T-helper 2 cell treated with Interferon-gamma antibody and Interleukin-4, amounts not matched to agents 100 ng/mL and 5 ng/mL, for 36 hours (primary cell): ENCODE data around the gene ZSCAN16. TPM values are rescaled to one million over a fixed set of nuclear protein-coding genes. Genes with fewer than 3 reads are reported as not detected.

ENCODE experiments used
- intact Hi-C: fragments of 100-400 bp; cut with micrococcal nuclease; formaldehyde crosslinking; loops from one replicate; pipeline ENCODE4 v1.15.1; 2023
- total RNA-seq: library from RNA; stranded (reverse); gene quantifications from 2 replicates; pipeline ENCODE4 v1.2.3, GENCODE V29; 2022

Gene ZSCAN16
- total RNA-seq, 1 donor from 2014 or later, result 5.4 TPM

DNA sequence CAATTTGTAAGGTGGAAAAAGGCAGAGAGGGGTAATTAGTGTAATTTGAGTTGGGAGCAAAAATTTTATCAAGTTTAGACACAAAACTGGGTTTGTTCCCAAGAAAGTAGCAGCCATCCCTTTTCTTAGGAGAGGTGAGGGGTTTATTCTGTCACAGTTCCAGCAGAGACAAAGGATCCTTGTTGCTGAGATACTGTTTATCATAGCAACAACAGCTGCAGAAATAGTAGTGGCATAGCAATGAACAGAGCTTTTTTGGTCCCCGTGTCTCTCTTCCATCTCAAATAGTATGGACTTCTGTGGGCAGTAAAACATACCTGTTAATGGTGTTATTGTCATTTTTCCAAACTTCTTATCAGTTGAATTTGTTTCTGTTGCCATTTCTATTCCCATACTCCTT is 41.2 kb downstream of the ZSCAN16 start:
- intact Hi-C loops, result no loop called here

DNA sequence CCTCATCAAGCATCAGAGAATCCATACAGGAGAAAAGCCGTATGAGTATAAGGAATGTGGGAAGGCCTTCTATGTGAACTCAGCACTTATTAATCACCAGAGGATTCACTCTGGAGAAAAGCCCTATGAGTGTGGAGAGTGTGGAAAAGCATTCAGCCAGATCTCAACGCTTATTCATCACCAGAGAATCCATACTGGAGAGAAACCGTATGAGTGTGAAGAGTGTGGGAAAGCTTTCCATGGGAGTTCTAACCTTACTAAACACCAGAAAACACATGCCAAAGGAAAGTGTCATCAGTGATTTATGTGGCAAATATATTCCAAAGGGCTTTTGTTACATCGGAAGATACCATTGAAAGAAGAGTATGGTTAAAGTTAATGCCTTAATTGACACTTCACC is 42.7 kb downstream of the ZSCAN16 start:
- intact Hi-C loops, result no loop called here

DNA sequence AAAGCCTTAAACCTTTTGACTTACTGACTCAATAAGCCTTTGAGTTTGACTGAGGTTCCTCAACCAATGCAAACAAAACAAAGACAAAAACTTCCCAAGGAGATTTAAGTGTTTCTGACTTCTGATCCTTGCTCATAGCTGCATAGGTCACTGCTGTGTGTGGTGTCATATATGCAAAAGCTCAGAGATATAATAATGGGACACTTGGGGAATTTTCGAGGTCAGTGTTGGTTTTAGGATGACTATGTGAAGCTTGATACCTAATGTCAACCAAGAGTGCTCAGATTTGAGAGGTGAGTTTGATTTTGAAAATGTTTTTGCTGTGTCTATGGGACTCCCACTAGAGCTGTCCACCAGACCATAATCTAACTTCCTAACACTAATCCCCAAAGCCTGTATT is 43.5 kb downstream of the ZSCAN16 start:
- intact Hi-C loops, result no loop called here

DNA sequence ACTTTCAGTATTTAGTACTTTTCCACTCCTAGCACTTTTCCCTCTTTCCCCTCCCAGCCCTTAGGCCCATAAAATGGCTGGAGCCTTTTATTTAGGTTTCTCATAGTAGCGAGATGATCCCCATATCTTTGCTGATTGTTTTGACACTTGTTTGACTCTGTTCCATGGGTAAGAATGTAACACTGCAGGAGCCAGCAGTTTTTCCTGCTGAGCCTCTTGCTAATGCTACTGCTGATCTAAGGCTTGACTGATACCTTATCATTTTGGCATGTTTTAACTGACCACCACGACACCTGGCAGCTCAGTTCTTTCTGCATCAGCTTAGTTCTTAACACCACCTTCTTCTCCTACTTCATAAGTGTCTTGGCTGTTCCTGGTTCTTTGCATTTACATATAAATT is 46.9 kb downstream of the ZSCAN16 start:
- intact Hi-C loops, result no loop called here

DNA sequence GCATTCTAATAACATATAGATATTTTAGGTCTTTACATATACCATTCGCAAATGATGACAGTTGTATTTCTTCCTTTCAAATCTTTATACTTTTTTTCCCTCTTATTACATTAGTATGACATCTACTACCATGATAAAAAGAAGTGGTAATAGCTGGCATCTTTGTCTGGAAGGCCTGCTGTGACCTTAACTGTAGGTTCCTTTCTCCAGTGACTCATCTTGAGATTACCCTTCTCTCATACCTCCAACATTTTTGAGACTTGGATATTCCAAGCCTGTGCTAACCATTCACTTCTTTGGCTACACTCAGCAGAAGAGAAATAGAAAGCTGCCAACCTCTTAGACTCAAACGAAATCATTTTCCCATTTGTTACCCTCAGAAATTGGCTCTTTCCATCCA is 47.6 kb downstream of the ZSCAN16 start:
- intact Hi-C loops, result no loop called here

DNA sequence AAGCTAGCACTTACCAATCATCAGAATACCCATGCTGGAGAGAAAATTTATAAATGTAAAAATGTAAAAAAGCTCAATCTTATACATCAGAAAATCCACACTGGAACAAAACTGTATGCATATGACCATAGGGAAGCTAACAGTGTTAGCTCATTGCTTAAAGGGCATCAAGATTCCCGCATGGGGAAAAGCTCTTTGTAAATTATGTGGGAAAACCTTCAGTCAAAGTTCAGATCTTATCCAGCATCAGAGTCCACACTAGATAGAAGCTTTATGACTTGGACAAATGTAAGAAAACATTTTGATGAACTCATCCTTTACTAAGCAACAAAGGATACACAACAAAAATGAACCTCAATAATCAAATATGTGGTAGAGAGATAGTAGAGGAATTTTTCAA is 52.0 kb downstream of the ZSCAN16 start:
- intact Hi-C loops, result no loop called here

Other genes with a start within 250 kb of the ZSCAN16 start
- gene OR2B2, start 212.2 kb upstream of the ZSCAN16 start, total RNA-seq, result not detected in 2 replicates
- gene OR2B6, start 167.4 kb upstream of the ZSCAN16 start, total RNA-seq, result 0.30 TPM in 1 of 2 replicates, not detected in the other
- gene ZNF165, start 44.0 kb upstream of the ZSCAN16 start, total RNA-seq, result 0.43 and 0.66 TPM in 2 replicates
- gene ZKSCAN8, start 17.3 kb downstream of the ZSCAN16 start, total RNA-seq, result 18.6 and 19.5 TPM in 2 replicates
- 6.1 and 6.5 TPM in 2 replicates for gene ZSCAN9, start 100.7 kb downstream of the ZSCAN16 start, total RNA-seq
- gene ZKSCAN4, start 127.7 kb downstream of the ZSCAN16 start, total RNA-seq, result 6.0 and 6.4 TPM in 2 replicates
- gene NKAPL, start 134.7 kb downstream of the ZSCAN16 start, total RNA-seq, result not detected in 2 replicates
- gene ZSCAN26, start 142.5 kb downstream of the ZSCAN16 start, total RNA-seq, result 7.3 and 8.4 TPM in 2 replicates
- 2.4 and 2.8 TPM in 2 replicates for gene PGBD1, start 157.0 kb downstream of the ZSCAN16 start, total RNA-seq
- gene ZSCAN31, start 211.5 kb downstream of the ZSCAN16 start, total RNA-seq, result 0.98 and 1.3 TPM in 2 replicates
- 5.2 and 5.5 TPM in 2 replicates for gene ZKSCAN3, start 225.3 kb downstream of the ZSCAN16 start, total RNA-seq